DMS79 treated with DMSO at 0.1 percent for 48 hours (cell line): ENCODE measurements around the gene ANKRD33.

ENCODE experiments used
- DNase-seq: peaks from one replicate; lab custom pipeline; 2025; lab: John Stamatoyannopoulos, UW

Gene ANKRD33

GRCh38 chr12:51904951-51905470 is 17.1 kb downstream of the ANKRD33 start:
- no peak for DNase-seq

GRCh38 chr12:51905471-51906429 is 17.8 kb downstream of the ANKRD33 start:
- no peak for DNase-seq

DNA sequence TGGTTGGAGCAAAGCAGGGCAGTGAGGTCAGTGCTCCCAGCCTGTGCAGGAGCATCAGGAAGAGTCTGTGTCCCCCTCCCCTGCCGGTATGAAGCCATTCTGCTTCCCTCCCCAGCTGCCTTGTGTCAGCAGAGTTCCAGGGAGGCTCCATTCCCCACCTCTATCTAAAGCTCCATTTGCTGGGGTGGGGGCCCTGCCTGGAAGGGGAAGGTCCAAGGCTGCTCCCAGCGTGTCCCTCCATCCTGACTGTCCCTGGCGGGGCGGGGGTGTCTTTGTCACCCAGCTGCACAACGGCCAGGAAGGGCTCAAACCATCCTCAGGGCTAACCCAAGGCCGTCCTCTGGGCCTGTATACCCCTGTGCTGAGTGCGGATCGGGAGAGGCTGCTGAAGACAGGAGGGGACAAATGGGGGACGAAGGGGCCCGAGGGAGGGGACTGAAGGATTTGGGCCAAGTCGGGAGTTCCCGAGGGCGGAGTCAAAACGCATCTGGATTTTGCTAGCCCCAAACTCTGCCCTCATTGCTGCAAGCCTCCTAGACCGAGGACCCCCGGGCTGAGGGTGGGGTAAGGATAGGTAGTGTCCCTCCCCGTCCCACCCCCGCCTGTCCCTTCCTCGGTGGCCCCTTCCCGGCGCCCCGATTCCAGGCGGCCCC is 18.7 kb downstream of the ANKRD33 start:
- DNase-seq = no peak

DNA sequence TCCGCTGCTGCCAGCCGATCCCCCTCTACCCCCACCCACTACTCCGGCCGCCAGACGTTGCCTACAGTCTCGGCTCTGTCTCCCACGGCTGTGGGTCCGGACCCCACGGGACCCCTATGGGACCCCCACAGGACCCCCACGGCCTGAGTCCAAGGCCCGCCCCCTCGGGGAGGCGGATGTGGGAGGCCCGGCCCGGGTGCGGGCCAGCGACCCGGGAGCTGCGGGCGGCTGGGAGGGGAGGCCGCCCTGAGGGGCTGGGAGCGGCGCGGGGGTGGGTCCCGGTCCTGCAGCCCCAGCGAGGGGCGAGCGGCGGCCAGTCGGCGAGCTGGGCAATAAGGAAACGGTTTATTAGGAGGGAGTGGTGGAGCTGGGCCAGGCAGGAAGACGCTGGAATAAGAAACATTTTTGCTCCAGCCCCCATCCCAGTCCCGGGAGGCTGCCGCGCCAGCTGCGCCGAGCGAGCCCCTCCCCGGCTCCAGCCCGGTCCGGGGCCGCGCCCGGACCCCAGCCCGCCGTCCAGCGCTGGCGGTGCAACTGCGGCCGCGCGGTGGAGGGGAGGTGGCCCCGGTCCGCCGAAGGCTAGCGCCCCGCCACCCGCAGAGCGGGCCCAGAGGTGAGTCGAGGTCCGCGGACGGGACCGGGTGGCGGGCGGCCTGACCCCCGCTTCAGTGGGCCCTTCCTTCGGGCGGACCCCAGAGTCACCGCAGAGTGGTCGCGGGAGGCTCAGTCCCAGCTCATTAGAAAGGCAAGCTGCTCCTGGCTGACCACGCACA is 19.4 kb downstream of the ANKRD33 start, which contains the start of gene ACVRL1:
Gene ACVRL1 (plus strand): TSS at position 422 of the 773 bp plus-strand sequence. CDS start 4,971 bp downstream, outside the sequence.
- no peak for DNase-seq

- no peak for DNase-seq
Measured at GRCh38 chr12:51907856-51908425, 20.0 kb downstream of the ANKRD33 start.

DNA sequence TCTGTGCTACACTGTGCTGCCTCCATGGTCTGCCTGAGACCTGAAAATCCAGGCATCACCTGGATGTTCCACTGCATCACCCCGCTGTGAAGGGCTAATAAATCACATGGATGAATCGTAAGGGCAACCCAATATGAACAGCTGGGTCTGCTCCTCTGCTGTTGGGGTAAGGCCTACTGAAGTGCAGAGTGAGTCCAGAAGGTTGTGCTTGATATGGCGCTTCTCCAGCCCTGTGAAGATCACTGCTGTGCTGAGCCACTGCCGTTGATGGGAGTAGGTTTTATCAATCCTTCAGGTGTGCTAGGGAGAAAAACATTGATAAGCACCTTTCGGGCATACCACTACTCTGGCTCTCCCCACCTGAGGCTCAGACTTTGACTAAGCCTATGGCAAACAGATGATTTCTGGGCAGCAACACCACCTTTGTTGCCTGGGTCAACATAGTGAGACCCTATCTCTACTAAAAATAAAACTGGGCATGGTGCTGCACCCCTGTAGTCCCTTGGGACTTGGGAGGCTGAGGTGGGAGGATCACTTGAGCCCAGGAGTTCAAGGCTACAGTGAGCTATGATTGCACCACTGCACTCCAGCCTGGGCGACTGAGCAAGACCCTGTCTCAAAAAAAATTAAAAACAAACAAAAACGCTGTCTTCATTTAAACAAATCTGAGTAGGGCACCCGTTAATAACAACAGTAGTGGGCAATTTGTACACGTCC is 21.1 kb downstream of the ANKRD33 start:
- DNase-seq = no peak

DNA sequence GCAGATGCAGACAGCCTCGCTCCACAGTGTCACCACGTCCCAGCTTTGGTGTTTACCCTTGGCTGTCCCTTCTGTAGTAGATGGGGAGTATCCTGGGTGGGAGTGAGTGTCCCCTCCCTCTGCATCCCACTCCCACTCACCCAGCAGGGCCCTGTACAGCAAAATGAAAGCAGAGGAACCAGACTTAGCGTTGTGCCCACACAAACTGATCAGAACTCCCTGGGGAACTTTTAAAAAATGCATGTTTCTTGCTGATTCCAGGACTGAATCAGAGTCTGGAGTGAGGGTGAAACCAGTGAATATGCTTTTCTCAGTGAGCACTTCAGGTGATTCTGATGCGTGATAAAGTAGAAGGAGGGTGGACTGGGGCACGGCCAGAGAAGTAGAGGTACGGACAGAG is 22.3 kb downstream of the ANKRD33 start:
- no peak for DNase-seq

GRCh38 chr12:51910691-51911090 is 22.8 kb downstream of the ANKRD33 start:
- DNase-seq = no peak

GRCh38 chr12:51911307-51911706 is 23.4 kb downstream of the ANKRD33 start:
- no peak for DNase-seq

DNA sequence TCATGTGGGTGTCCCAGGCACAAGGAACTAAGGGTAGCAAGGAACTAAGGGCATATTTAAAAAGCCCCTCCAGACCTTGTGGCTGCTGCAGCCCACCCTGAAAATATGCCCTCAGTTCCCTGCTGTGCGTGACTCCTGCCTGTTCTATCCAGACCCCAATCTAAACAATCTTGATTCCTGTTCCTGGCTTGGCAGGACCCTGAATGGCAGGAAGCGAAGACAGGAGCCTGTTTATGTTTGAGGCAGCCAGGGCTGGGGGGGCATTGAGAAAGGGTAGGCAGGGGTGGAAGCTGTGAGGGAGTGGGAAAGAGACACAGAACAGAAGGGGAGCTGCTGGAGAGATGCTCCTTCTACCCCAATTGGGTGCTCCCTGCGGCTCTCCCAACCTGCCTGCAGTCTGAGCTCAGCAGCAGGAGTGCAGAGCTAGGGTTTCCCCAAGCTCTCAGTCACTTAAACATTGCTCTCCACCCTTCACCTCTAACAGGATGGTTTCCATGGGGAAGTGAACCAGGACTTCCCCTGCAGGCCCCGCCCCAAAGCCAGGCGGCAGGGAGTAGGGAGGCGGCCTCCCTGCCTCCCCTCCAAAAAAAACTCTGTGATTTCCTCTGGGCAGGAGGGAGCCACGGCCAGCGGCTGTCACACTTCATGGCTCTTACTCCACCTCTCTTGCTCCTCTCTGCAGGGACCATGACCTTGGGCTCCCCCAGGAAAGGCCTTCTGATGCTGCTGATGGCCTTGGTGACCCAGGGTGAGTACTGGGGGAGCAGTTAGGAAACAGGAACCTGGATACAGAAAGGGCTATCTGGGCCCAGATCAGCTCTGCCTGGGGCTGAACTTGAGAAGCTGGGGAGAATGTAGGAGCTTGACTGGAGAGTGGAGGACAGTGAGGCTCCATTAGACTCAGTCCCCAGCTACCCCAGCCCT is 24.1 kb downstream of the ANKRD33 start:
- DNase-seq = no peak

GRCh38 chr12:51913071-51914033 is 25.4 kb downstream of the ANKRD33 start:
- DNase-seq = no peak

GRCh38 chr12:51914034-51914923 is 26.4 kb downstream of the ANKRD33 start:
- DNase-seq = no peak

DNA sequence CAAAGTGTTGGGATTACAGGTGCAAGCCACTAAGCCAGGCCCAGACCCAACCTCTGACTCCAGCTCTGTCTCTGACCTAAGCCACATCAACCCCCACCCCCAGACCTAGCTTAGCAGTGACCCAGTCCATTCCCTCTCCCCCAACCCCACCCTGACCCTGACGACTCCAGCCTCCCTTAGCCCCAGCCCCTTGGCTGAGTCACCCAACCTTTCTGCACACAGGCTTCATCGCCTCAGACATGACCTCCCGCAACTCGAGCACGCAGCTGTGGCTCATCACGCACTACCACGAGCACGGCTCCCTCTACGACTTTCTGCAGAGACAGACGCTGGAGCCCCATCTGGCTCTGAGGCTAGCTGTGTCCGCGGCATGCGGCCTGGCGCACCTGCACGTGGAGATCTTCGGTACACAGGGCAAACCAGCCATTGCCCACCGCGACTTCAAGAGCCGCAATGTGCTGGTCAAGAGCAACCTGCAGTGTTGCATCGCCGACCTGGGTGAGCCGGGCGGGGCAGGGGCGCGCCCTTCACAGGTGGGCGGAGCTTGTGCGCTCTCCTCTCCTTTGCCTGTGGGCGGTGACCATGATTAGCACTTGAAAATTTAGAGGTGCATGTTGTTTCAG is 27.2 kb downstream of the ANKRD33 start:
- no peak for DNase-seq

DNA sequence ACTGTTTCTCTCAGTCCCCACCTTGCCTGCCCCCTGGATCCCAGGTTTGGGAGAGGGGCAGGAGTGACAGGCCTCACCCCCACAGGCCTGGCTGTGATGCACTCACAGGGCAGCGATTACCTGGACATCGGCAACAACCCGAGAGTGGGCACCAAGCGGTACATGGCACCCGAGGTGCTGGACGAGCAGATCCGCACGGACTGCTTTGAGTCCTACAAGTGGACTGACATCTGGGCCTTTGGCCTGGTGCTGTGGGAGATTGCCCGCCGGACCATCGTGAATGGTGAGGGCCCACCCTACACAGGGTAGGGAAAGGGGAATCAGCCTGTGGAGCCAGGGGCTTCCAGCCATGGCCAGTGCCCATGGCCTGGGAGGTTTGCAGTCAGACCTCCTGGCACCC is 28.0 kb downstream of the ANKRD33 start:
- DNase-seq = no peak

- no peak for DNase-seq
Measured at GRCh38 chr12:51917041-51917590, 29.2 kb downstream of the ANKRD33 start.

DNA sequence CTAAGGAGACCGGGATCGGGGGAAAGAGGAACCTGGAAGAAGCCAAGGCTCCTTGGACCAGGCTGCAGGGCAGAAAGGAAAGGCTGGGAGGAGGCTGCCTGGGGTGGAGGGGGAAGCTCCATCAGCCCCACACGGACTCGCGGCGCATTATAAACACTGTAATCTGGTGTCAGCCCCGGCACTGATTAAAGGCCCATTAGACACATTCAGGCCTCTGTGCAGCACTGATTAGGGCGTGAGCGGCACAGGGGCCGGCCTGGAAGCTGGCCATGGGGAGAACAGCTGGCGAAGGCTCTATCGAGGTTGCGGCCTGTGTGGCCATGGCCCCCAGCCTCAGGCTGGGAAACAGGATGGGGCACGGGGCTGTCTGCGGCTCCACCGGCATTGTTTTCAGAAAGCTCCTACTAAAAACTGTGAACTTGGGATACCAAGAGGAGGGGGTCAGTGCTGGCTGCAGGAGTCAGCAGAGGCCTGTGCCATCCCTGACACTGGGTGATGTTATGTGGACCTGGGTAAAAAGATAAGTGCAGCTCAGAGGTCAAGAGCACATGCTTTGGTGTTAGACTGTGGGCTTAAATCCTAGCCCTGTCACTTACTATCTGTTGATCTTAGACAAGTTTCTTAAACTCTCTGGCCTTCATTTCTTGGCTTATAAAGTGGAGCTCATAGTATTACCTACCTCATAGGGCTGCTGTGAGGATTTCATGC is 30.0 kb downstream of the ANKRD33 start:
- DNase-seq = no peak
